Colon (tissue), 2 donors: Measurements from ENCODE around the gene NPAS4.
"Not testable (repeated sequence)": the region's sequence is repeated elsewhere in the genome, so short reads cannot be mapped to it uniquely, and the experiment has no call there.

Experiments used
- FAIRE-seq: peaks from 2 replicates; lab custom pipeline; 2012; peaks lifted over from hg19 to GRCh38; lab: Jason Lieb, UNC
- donor health status: control.
- donor health status: control.

The NPAS4 gene

DNA sequence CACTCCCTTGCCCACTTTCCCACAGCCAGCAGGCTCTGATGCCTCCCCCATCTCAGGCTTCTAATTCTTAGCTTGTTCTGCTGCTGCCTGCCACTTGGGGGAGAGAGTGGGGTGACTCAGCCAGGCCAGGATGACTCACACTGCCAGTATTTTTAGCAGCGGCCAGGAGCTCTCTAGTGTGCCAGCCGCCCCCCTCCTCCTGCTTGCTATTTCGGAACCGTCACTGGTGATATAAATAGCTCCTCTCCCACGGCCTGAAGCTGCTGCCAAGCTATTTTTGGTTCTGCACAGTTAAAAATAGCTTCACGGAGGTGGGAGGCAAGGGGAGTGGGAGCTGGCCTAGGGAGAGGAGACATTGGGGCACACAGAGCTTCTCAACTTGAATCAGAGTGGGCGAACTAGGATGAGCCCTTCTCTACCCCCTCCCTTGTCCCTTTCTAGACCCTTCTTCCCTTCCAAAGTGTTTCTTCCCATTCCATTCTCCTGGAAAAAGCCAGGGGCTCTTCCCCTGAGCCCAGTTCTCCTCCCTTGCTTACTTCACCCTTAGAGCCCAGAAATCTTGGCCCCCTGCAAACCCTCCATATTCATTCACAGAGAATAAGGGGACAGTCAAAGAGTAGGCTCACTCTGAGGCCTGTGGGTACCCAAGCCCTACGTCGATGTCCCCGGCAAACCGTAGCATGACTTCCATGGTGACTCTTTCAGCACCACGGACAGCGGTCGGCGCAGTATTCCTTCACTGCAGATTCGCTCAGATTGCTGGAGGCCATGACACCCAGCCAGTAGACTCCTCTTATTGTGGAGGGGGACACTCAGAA is 2.5 kb upstream of the NPAS4 start:
- no peak for FAIRE-seq

DNA sequence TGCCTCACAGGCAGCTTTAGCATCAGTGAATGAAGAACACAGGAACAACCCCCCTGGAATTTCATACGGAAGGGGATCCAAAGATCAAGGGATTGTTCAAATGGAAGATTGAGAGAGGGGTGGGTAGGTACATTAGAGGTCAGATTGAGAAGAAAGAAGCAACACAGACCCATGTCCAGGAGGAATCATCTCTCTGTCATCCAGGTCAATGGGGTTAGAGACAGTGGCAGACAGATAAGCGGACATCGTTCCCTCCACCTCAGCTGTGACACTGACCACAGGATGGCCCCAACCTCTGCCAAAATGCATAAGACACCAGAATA is 1.9 kb upstream of the NPAS4 start:
- no peak for FAIRE-seq

DNA sequence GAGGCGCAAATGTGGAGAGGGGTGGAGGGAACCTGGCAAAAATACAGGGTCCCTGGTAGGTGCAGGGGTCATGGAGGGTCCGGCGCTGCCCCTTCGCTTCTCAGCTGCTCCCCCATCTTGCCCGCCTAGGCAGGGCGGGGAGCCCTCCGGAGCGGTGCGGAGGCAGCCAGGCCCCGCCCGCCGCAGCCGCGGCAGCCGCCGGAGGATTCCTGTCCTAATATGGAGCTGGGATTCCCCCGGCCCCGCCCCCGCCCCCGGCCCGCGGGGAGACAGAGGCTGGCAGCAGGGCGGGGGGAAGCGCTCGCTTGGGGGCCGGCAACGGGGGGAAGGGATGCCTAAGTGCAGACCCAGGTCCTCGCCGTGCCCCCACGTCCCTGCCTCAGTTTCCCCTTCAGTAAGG is 1.0 kb upstream of the NPAS4 start:
- no peak for FAIRE-seq

DNA sequence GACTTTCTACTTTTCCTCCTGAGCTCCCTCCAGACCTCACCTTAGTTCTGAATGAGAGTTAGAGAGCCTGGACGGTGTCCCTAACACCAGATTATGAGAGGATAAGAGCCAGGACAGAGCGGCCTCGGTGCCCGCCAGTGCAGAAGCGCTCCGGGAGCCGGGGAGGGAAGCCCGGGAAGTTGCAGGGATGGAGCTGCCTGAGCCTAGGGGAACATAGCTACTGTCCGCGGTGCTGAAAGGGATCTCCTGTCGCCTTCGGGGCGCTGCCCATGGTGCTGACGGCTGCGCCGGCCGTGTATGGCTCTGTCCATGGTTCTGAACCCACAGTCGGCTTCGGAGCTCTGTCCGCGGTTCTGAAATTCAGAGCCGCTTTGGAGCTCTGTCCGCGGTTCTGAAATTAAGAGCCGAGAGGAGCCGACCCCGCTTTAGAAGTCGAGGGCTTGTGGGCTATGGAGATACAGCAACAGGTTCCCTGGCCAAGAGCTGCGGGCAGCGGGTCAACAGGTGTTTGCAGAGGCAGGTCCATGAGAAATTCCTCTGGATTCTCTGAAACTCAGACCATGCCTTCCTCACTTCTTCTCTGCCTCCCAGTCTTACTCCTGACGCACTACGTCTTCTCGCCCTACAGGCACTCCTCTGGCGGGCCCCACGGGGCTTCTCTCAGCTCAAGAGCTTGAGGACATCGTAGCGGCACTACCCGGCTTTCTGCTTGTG is 814 bp downstream of the NPAS4 start:
- FAIRE-seq, result no peak

DNA sequence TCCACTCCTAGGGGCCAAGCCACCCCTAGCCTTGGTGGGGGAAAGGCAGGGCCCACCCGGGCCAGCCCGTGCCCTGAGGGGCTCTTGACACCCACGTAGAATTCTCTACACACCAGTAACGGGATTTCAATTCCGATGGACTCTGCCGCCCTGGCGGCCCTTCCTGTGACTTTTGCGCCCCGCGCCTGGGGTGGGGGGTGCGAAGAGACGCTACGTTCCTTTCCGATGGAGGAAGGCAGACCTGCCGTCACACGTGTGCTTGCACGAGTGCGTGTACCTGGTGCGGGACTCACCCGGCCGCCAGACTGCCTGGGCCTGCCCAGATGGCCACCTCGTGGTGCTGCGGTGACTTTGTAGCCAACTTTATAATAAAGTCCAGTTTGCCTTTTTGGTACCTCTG is 5.5 kb downstream of the NPAS4 start:
- FAIRE-seq, result no peak

DNA sequence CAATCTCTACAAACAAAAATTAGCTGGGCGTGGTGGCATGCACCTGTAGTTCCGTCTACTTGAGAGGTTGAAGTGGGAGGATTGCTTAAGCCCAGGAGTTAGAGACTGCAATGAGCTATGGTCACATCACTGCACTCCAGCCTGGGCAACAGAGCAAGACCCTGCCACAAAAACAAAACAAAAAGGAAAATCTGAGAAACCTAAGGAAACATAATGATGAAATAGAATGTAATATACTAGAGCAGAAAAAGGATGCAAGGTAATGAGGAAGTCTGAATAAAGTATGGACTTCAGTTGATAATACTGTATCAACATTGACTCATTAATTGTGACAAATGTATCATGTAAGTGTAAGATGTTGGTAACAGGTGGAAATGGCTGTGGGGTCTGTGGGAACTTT is 8.1 kb downstream of the NPAS4 start:
- no peak for FAIRE-seq

DNA sequence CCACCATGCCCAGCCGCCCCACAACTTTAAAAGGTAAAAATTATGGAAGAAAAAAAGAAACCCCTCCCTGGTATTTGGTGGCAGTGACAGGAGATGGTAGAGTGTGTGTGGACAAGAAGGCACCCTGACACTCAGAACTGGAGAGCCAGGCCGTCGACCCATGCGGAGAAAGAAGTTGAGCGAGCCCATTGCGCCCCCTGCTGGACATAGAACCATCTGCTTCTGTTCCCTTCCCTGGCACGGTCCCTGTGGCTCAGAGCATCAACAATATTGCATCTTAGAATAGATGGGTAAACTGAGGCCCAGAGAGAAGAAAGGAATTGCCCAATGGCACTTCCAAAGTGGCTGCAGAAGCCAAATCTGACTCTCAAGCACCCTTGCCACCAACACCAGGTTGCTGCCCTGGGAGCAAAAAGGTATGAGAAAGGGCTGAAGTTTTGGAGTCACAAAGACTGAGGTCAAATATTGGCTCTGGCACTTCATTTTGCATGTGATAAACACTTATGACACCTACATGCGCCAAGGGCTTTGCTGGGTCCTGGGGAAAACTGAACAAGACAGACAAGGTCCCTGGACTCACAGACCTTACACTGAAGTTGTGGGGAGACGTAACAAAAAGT is 9.3 kb downstream of the NPAS4 start:
- no peak for FAIRE-seq

DNA sequence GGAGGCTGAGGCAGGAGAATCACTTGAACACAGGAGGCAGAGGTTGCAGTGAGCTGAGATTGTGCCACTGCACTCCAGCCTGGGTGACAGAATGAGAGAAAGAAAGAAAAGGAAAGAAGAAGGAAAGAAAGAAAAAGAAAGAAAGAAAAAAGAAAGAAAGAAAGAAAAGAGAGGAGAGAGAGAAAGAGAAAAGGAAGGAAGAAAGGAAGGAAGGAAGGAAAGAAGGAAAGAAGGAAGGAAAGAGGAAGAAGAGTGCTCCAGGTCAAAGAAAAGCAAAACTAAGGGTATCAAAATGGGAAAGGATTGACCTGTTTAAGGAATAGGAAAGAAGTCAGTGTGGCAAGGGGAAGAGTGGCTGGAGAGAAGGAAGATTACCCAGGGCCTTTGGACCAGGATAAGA is 10.5 kb downstream of the NPAS4 start:
- FAIRE-seq, result not testable (repeated sequence)

DNA sequence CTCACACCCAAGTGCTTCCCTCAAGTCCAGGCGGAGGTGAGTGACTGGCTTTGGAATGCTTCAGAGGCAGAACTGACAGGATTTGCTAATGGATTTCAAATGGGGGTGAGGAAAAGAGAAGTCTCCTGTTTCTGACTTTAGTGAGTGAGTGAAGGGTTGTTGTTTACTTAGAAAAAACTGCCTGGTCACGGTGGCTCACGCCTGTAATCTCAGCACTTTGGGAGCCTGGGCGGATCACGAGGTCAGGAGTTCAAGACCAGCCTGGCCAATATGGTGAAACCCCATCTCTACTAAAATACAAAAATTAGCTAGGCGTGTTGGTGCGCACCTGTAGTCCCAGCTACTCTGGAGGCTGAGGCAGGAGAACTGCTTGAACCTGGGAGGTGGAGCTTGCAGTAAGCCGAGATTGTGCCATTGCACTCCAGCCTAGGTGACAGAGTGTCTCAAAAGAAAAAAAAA is 11.1 kb downstream of the NPAS4 start:
- FAIRE-seq, result not testable (repeated sequence)

DNA sequence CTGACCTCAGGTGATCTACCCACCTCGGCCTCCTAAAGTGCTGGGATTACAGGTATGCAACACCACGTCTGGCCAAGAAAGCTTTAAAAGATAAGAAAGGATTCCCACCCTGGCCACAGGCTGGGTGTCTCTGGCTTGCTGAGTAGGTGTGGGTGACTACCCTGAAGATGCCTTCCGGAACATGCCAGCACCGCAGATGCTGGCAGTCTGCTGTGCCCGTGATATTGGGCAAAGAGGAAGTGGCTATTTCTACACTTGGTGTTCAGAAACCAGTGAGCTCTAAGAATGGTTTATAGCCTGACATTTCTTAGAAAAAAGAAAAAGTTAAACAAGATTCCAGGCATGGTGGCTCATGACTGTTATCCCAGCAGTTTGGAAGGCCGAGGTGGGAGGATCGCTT is 11.8 kb downstream of the NPAS4 start:
- FAIRE-seq, result no peak

DNA sequence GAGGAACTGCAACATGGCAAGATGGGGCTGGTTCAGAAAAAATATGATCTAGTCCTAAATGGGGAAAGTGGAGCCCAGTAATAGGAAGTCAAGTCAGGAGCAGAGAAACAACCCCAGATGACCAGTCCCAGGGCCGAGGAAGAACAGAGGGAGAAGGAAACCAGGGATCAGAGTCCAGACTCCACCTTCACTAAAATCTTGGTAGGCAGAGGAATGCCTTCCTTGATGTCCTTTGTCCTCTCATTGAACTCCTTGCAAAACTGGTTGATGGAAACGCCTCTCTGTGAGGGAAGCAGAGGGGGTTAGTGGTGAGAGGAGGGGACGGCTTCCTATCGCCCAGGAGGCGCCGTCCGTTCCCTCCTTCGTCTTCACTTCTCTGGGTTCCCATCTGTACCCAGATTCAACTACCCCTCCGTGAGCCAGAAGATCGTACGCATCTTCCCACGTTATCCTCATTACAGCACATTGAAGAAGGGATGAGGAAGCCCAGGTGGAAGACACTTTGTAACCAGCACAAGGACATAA is 17.2 kb downstream of the NPAS4 start:
- FAIRE-seq, result no peak

DNA sequence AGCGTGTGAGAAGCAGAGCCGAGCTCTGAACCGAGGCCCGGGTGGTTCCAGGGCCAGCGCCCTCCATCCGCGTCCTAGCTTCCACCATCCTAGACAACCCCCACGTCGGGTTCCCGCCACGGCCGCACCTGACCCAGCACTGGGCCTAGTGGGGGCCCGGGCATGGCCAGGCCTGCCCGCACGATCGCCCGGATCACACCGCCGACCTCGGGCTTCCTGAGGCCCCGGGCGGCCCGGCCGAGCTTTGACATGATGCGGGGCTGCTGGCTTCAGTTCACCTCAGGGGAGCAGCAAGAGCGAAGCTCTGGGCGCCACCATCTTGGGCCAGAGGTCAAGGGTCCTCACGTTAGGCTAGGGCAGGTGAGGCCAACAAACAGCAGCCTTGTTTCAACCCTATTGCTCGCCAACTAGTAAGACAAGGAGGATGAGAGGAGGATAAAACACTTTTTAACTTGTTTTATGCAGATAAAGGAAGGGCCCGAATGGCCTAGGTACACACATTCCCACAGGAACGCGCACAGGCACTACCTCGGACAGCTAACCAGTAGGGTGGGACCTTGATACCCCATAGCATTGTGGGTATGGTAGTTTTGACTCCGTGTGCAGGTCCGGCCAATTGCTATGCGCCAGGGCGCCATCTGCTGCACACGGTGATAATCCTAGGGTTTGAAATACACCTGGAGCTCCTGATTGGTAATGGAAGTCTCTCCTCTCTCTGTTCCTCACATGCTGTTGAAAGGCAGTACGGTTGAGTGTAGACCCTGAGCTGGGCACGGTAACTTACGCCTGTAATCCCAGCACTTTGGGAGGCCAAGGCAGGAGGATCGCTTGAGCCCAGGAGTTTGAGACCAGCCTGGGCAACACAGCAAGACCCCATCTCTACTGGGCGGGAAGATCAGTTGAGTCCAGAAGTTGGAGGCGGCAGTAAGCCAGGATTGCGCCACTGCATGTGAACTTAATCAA is 17.9 kb downstream of the NPAS4 start, which contains the start of gene MRPL11:
Gene MRPL11, minus strand, starts transcription at position 345 of the 963 bp plus-strand sequence. Its CDS starts 94 bp downstream, at position 251.
- FAIRE-seq, result no peak

DNA sequence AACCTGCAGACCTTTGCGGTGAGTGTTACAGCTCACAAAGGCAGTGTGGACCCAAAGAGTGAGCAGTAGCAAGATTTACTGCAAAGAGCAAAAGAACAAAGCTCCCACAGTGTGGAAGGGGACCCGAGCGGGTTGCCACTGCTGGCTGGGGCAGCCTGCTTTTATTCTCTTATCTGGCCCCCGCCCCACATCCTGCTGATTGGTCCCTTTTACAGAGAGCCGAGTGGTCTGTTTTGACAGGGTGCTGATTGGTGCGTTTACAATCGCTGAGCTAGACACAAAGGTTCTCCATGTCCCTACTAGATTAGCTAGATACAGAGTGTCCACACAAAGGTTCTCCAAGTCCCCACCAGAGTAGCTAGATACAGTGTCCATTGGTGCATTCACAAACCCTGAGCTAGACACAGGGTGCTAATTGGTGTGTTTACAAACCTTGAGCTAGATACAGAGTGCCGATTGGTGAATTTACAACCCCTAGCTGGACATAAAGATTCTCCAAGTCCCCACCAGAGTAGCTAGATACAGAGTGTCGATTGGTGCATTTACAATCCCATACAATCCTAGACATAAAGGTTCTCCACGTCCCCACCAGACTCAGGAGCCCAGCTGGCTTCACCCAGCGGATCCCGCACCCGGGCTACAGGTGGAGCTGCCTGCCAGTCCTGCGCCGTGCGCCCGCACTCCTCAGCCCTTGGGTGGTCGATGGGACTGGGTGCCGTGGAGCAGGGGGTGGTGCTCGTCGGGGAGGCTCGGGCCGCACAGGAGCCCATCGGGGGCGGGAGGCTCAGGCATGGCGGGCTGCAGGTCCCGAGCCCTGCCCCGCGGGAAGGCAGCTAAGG is 19.5 kb downstream of the NPAS4 start:
- FAIRE-seq, result not testable (repeated sequence)

DNA sequence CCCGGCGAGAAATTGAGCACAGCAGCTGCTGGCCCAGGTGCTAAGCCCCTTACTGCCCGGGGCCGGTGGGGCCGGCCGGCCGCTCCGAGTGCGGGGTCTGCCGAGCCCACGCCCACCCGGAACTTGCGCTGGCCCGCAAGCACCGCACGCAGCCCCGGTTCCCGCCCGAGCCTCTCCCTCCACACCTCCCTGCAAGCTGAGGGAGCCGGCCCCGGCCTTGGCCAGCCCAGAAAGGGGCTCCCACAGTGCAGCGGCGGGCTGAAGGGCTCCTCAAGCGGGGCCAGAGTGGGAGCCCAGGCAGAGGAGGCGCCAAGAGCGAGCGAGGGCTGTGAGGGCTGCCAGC is 20.1 kb downstream of the NPAS4 start:
- FAIRE-seq, result not testable (repeated sequence)

DNA sequence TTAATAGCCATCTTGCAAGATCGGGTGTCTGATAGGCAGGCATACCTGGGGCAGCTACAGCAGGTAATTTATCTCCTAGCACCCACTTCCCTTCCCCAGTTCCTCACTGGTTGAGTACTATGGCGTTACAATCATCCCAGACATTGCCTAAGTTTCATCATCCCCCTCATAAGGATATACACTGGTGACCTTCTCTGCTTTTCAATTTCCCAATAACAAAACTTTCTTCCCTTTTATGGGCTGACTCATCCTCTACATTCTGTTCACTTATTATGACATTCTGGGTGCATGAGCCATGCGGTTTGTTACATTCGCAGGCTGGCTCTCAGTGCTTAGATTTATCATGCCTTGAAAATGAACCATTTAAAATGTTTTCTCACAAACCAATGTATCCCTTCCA is 22.8 kb downstream of the NPAS4 start:
- no peak for FAIRE-seq

DNA sequence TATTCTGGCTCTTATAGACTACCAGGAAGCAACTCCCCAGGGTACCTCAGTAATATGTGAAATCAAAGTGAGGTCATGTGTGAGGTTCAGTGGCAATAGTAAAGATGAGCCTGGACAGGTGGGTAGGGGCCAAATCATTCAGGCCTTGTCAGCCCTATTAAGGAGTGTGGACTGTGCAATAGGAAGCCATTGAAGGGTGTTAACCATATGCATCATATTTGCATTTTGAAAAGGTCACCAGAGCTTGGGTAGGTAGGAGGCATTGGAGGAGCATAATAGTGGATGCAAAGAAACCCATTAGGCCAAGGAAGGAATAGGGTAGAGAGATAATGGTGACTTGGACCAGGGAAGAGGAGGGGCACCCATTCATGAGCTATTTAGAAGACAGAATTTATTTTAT is 26.2 kb downstream of the NPAS4 start:
- no peak for FAIRE-seq

DNA sequence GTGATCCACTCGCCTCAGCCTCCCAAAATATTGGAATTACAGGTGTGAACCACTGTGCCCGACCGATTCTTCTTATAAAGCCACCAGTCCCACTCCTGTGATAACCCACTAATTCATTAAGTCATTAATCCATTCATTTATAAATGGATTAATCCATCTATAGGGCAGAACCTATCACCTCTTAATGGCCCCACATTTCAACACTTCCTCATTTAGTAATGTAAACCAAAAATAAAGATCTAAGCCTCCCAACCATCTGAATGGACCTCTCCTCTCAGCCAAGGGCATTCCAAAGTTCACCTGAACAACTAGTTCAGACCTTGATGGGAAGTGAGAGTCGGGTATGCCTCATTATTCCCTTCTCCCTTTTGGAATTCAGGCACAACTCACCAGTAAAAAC is 27.7 kb downstream of the NPAS4 start:
- no peak for FAIRE-seq

DNA sequence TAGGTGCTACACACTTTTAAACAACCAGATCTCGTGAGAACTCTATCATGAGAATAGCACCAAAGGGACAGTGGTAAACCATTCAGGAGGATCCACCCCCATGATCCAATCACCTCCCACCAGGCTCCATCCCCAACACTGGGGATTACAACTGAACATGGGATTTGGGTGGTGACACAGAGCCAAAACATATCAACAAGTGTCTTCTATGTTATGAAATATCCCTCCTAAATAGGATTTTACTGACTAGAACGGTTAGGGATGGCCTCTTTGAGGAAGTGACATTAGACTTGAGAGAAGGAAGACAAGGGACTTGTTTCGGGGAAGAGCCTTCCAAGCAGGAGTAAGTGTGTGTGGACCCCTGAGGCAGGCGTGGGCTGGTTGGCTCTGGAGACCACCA is 29.7 kb downstream of the NPAS4 start:
- no peak for FAIRE-seq

DNA sequence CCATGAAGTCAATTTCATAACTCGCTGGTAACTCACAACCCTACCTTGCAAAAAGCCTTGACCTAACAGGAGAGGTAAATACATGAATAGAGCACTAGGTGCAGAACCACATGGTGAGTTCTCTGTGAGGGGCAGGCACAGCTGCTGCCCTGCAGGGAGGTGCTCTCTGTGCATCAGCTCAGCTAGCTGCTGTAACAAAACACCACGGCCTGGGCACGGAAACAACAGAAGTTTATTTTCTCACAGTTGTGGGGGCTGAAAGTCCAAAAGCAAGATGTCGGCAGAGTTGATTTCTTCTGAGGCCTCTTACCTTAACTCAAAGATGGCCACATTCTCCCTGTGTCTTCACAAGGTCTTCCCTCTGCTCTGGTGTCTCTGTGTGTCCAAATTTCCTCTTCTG is 30.8 kb downstream of the NPAS4 start:
- FAIRE-seq, result no peak

DNA sequence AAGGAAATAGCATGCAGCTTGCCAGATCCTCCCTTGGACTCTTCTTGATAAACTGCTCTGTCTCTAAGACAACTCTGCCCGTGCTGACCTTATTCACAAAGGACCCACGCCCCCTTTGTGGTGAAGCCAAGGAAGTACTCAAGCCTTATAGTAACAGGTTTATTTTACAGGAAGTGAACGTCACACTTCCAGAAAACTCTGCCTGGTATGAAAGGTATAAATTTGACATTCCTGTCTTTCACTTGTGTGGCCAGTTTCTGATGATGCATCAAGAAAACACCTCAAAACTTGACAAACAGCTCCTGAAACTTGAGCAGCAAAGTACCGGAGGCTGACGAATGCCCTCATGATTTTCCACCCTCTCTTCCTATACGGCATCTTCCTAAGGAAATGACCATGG is 33.4 kb downstream of the NPAS4 start:
- FAIRE-seq, result no peak

DNA sequence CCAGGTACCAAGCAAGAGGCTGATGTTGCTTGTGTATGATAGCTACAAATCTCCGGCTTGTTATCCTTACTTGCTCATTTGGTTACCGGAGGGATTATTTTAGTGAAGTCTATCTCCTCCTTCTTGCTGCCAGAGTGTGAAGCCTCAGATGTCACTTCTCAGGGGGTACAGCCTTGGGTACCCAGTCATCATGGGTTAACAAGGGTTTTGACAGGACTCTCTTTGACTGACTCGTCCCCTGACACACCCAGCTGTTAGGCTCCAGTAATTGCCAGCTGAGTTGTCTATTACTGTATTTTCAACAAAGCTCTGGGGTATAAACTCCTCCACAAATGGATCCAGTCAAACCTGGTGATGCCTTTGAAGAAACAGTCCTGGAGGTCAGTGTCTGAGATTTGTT is 34.0 kb downstream of the NPAS4 start:
- FAIRE-seq, result no peak
